CMK (cell line): ENCODE data around the gene COL18A1.

ENCODE experiments used
- DNase-seq: peaks from one replicate; pipeline ENCODE4 v3.0.0-alpha.2; 2010; ENCODE audit warnings: low read depth

COL18A1 gene

GRCh38 chr21:45535341-45536081 lies 130.5 kb downstream of the COL18A1 start:
- no peak for DNase-seq

GRCh38 chr21:45536301-45537081 lies 131.5 kb downstream of the COL18A1 start:
- DNase-seq = no peak

GRCh38 chr21:45537111-45537745 lies 132.3 kb downstream of the COL18A1 start:
- no peak for DNase-seq

- DNase-seq = no peak
These were observed 132.9 kb downstream of the COL18A1 start for GRCh38 chr21:45537746-45538291.

GRCh38 chr21:45538381-45539045 lies 133.5 kb downstream of the COL18A1 start:
- no peak for DNase-seq

GRCh38 chr21:45539046-45539795 lies 134.3 kb downstream of the COL18A1 start:
- no peak for DNase-seq

- DNase-seq = no peak
These were observed 135.0 kb downstream of the COL18A1 start for GRCh38 chr21:45539796-45540600.

- no peak for DNase-seq
These were observed 135.6 kb downstream of the COL18A1 start for GRCh38 chr21:45540601-45540970.

GRCh38 chr21:45541221-45542039 lies 136.5 kb downstream of the COL18A1 start:
- peak; percentile 88 for DNase-seq

GRCh38 chr21:45542242-45542666 lies 137.3 kb downstream of the COL18A1 start, which contains the start of gene SLC19A1:
Gene SLC19A1, minus strand, starts transcription at chr21:45542440. Its CDS starts 4,481 bp downstream, at chr21:45537959.
- DNase-seq = peak; percentile 78

- no peak for DNase-seq
These were observed 137.9 kb downstream of the COL18A1 start for GRCh38 chr21:45542667-45543370.

GRCh38 chr21:45543371-45543709 lies 138.4 kb downstream of the COL18A1 start:
- no peak for DNase-seq

- DNase-seq = no peak
These were observed 138.9 kb downstream of the COL18A1 start for GRCh38 chr21:45543710-45544448.

- no peak for DNase-seq
These were observed 139.7 kb downstream of the COL18A1 start for GRCh38 chr21:45544449-45545235.

- DNase-seq = no peak
These were observed 140.2 kb downstream of the COL18A1 start for GRCh38 chr21:45545236-45545570.

GRCh38 chr21:45545691-45546531 lies 140.9 kb downstream of the COL18A1 start:
- no peak for DNase-seq
